H1 (cell line): ENCODE data around the gene KLHL34. TPM values are rescaled to one million over a fixed set of nuclear protein-coding genes. Genes with fewer than 3 reads are reported as not detected.
A peak's percentile ranks its signal among the peaks of the same experiment; 100 is the strongest.

Source experiments
- CTCF ChIA-PET: fragments of 300-600 bp; sonication (Branson Sonifier 250); formaldehyde crosslinking; loops from one replicate; lab custom pipeline; 2021; ENCODE audit not compliant: partially characterized antibody; lab: Charles Lee
- POLR2A ChIA-PET: fragments of 300-600 bp; sonication (Branson Sonifier 250); formaldehyde crosslinking; loops from one replicate; lab custom pipeline; 2021; ENCODE audit warnings: inconsistent platforms; ENCODE audit not compliant: partially characterized antibody; lab: Charles Lee
- DNase-seq, 2 experiments: peaks; one replicate each; pipeline versions ENCODE4 v3.0.0 to v3.0.0-alpha.2; 2010 to 2022; ENCODE audit warnings: low spot score in 2 of 2, low read depth in 1 of 2, mixed read lengths in 1 of 2
- FAIRE-seq: peaks from 2 replicates; lab custom pipeline; 2011; peaks lifted over from hg19 to GRCh38; lab: Jason Lieb, UNC
- H2AFZ ChIP-seq: 2 replicates; pipeline ENCODE4 v1.8.1; 2012; ENCODE audit warnings: low read length, inconsistent platforms
- H2AK5ac ChIP-seq: 2 replicates; pipeline ENCODE4 v1.6.1; 2013; ENCODE audit warnings: low read depth, low read length
- H2BK120ac ChIP-seq: replicated peaks from 2 replicates; pipeline ENCODE3; 2013; ENCODE audit warnings: low read depth, low read length, inconsistent platforms
- H2BK12ac ChIP-seq: 2 replicates; pipeline ENCODE4 v1.6.1; 2013; ENCODE audit warnings: low read depth, low read length
- H2BK15ac ChIP-seq: 2 replicates; pipeline ENCODE4 v1.6.1; 2013; ENCODE audit warnings: low read length
- H2BK20ac ChIP-seq: 2 replicates; pipeline ENCODE4 v1.6.1; 2013; ENCODE audit warnings: low read length
- H2BK5ac ChIP-seq: 2 replicates; pipeline ENCODE4 v1.6.1; 2013; ENCODE audit warnings: low read depth, low read length
- H3K14ac ChIP-seq: 2 replicates; pipeline ENCODE4 v1.6.1; 2013; ENCODE audit warnings: inconsistent platforms; ENCODE audit not compliant: insufficient read length
- H3K18ac ChIP-seq: 2 replicates; pipeline ENCODE4 v1.6.1; 2013; ENCODE audit warnings: low read length; ENCODE audit errors: extremely low read depth
- H3K23ac ChIP-seq: 2 replicates; pipeline ENCODE4 v1.6.1; 2013; ENCODE audit warnings: inconsistent platforms; ENCODE audit not compliant: insufficient read length
- H3K23me2 ChIP-seq: 2 replicates; pipeline ENCODE4 v1.6.1; 2013; ENCODE audit warnings: low read depth, low read length
- H3K27ac ChIP-seq: 2 replicates; pipeline ENCODE4 v1.6.1; 2011; ENCODE audit warnings: low read depth, low read length, inconsistent platforms
- H3K27me3 ChIP-seq, 4 experiments: replicated peaks in 1 of 4; 1 replicate in 1 of 4; 2 replicates in 3 of 4; pipeline versions ENCODE4 v1.6.1 to v1.8.1; 2011 to 2013; ENCODE audit warnings: low read length in 3 of 4, mild to moderate bottlenecking in 3 of 4, inconsistent platforms in 2 of 4, mixed read lengths in 2 of 4, moderate library complexity in 1 of 4; ENCODE audit not compliant: control insufficient read depth in 3 of 4, insufficient read depth in 3 of 4; ENCODE audit errors: extremely low read depth in 1 of 4
- H3K36me3 ChIP-seq, 4 experiments: 2 replicates each; pipeline versions ENCODE4 v1.6.1 to v1.8.1; 2011 to 2013; ENCODE audit warnings: mild to moderate bottlenecking in 4 of 4, low read length in 3 of 4, moderate library complexity in 2 of 4, control low read depth in 1 of 4, inconsistent platforms in 1 of 4; ENCODE audit not compliant: insufficient read depth in 4 of 4, control insufficient read depth in 2 of 4
- H3K4ac ChIP-seq: replicated peaks from 2 replicates; pipeline ENCODE3; 2013; ENCODE audit warnings: low read length, low read depth, mixed read lengths, inconsistent platforms; ENCODE audit not compliant: insufficient read length
- H3K4me1 ChIP-seq, 4 experiments: replicated peaks in 1 of 4; 1 replicate in 1 of 4; 2 replicates in 3 of 4; pipeline versions ENCODE4 v1.6.1 to v1.8.1; 2011 to 2013; ENCODE audit warnings: low read length in 3 of 4, inconsistent platforms in 2 of 4, mixed read lengths in 1 of 4; ENCODE audit not compliant: insufficient read depth in 4 of 4, control insufficient read depth in 3 of 4
- H3K4me2 ChIP-seq, 2 experiments: 2 replicates each; pipeline versions ENCODE4 v1.6.1 to v1.8.1; 2011 to 2013; ENCODE audit warnings: low read depth in 2 of 2, low read length in 2 of 2, control low read depth in 1 of 2, inconsistent platforms in 1 of 2, mild to moderate bottlenecking in 1 of 2; ENCODE audit not compliant: insufficient read depth in 1 of 2
- H3K4me3 ChIP-seq, 4 experiments: fragments of 200-600, 300-600 bp in 1 of 4; sonication (generic), shearing (Covaris generic), sonication (Bioruptor Twin) in 1 of 4; 2 replicates each; pipeline versions ENCODE4 v1.5.1 to v1.8.1; 2011 to 2016; ENCODE audit warnings: low read length in 4 of 4, low read depth in 3 of 4, control low read depth in 2 of 4, inconsistent platforms in 2 of 4, mild to moderate bottlenecking in 2 of 4, mixed read lengths in 1 of 4, moderate library complexity in 1 of 4; ENCODE audit not compliant: insufficient read depth in 2 of 4; ENCODE audit errors: extremely low read depth in 1 of 4
- H3K56ac ChIP-seq: replicated peaks from 2 replicates; pipeline ENCODE3; 2013; ENCODE audit warnings: low read depth, mild to moderate bottlenecking, mixed read lengths, low read length, inconsistent platforms; ENCODE audit not compliant: insufficient read length
- H3K79me1 ChIP-seq: 2 replicates; pipeline ENCODE4 v1.6.1; 2013; ENCODE audit warnings: low read depth, low read length, control low read depth
- H3K79me2 ChIP-seq, 2 experiments: 2 replicates each; pipeline versions ENCODE4 v1.6.1 to v1.8.1; 2012 to 2013; ENCODE audit warnings: low read length in 2 of 2, mild to moderate bottlenecking in 2 of 2, inconsistent platforms in 1 of 2; ENCODE audit not compliant: insufficient read depth in 2 of 2, control insufficient read depth in 1 of 2
- H3K9ac ChIP-seq, 4 experiments: replicated peaks in 1 of 4; 1 replicate in 1 of 4; 2 replicates in 3 of 4; pipeline versions ENCODE4 v1.6.1 to v1.8.1; 2011 to 2013; ENCODE audit warnings: low read depth in 3 of 4, low read length in 3 of 4, control low read depth in 2 of 4, mild to moderate bottlenecking in 2 of 4, moderate library complexity in 2 of 4, inconsistent platforms in 1 of 4; ENCODE audit errors: extremely low read depth in 1 of 4
- H3K9me3 ChIP-seq, 2 experiments: 2 replicates each; pipeline versions ENCODE4 v1.6.1 to v1.8.1; 2012 to 2013; ENCODE audit warnings: mild to moderate bottlenecking in 2 of 2, moderate library complexity in 2 of 2, control low read depth in 1 of 2, inconsistent platforms in 1 of 2, low read depth in 1 of 2, low read length in 1 of 2, mixed read lengths in 1 of 2; ENCODE audit not compliant: insufficient read depth in 2 of 2
- H4K20me1 ChIP-seq, 2 experiments: replicated peaks in 1 of 2; 2 replicates each; pipeline versions ENCODE3 to v1.8.1; 2011 to 2013; ENCODE audit warnings: inconsistent platforms in 2 of 2, low read length in 2 of 2, mild to moderate bottlenecking in 1 of 2; ENCODE audit not compliant: insufficient read depth in 2 of 2, control insufficient read depth in 1 of 2
- H4K5ac ChIP-seq: 2 replicates; pipeline ENCODE4 v1.6.1; 2013; ENCODE audit warnings: low read length, low read depth, mixed read lengths, inconsistent platforms; ENCODE audit not compliant: insufficient read length
- H4K8ac ChIP-seq: 2 replicates; pipeline ENCODE4 v1.8.0; 2013; ENCODE audit warnings: mild to moderate bottlenecking, moderate library complexity, low read length, inconsistent platforms; ENCODE audit not compliant: insufficient read depth; ENCODE audit errors: extremely low read depth
- H4K91ac ChIP-seq: replicated peaks from 2 replicates; pipeline ENCODE3; 2013; ENCODE audit warnings: low read length, mixed read lengths, inconsistent platforms; ENCODE audit not compliant: insufficient read length
- EP300 ChIP-seq, 2 experiments: IDR thresholded peaks; 1 replicate in 1 of 2; 2 replicates in 1 of 2; pipeline ENCODE4 v1.6.1; 2011 to 2012; ENCODE audit warnings: low read depth in 2 of 2, low read length in 2 of 2, mild to moderate bottlenecking in 2 of 2, borderline replicate concordance in 1 of 2, inconsistent platforms in 1 of 2, moderate library complexity in 1 of 2
- KDM4A ChIP-seq: IDR thresholded peaks from one replicate; pipeline ENCODE4 v1.7.1; 2012; ENCODE audit warnings: low read depth, mild to moderate bottlenecking, moderate library complexity, low read length, inconsistent platforms; ENCODE audit not compliant: severe bottlenecking
- MAFK ChIP-seq: IDR thresholded peaks from 2 replicates; pipeline ENCODE4 v1.6.1; 2012; ENCODE audit warnings: low read depth, mild to moderate bottlenecking, improper control_type of control experiment, low read length
- NRF1 ChIP-seq: IDR thresholded peaks from 2 replicates; pipeline ENCODE4 v1.6.1; 2011; ENCODE audit warnings: mild to moderate bottlenecking, low read depth, low read length, improper control_type of control experiment
- RFX5 ChIP-seq: IDR thresholded peaks from 2 replicates; pipeline ENCODE4 v1.6.1; 2011; ENCODE audit warnings: low read depth, low read length, improper control_type of control experiment, borderline replicate concordance
- SIX5 ChIP-seq: IDR thresholded peaks from 2 replicates; pipeline ENCODE4 v1.6.1; 2011; ENCODE audit warnings: mild to moderate bottlenecking, low read depth, low read length
- SP1 ChIP-seq: IDR thresholded peaks from 2 replicates; pipeline ENCODE4 v1.6.1; 2011; ENCODE audit warnings: low read depth, low read length
- SUZ12 ChIP-seq: fragments of 200-600 bp; sonication (generic); IDR thresholded peaks from 2 replicates; pipeline ENCODE4 v1.6.1; 2012; ENCODE audit warnings: mild to moderate bottlenecking, inconsistent platforms, low read length, moderate library complexity, mixed read lengths
- TAF7 ChIP-seq: optimal IDR thresholded peaks from 2 replicates; pipeline ENCODE3; 2011; ENCODE audit warnings: low read depth, mild to moderate bottlenecking, inconsistent platforms, low read length, moderate library complexity, borderline replicate concordance
- ZNF274 ChIP-seq: IDR thresholded peaks from 2 replicates; pipeline ENCODE4 v1.7.0; 2012; ENCODE audit warnings: low read length, borderline replicate concordance; ENCODE audit errors: extremely low read depth
- WGBS, 2 experiments: shearing (Covaris generic) in 1 of 2; methylation state at CpG; one replicate each; pipeline versions ENCODE4 v1.1.6 to v1.1.7; 2013 to 2015; ENCODE audit warnings: low lambda C conversion rate in 2 of 2, mixed read lengths in 2 of 2, inconsistent platforms in 1 of 2, low coverage in 1 of 2, missing lambda C conversion rate in 1 of 2; ENCODE audit not compliant: insufficient replicate concordance in 2 of 2, insufficient coverage in 1 of 2, insufficient read length in 1 of 2; ENCODE audit errors: extremely low coverage in 1 of 2, missing lambda C conversion rate in 1 of 2; 5-methylcytosine and 5-hydroxymethylcytosine counted together
- polyA plus RNA-seq, 7 experiments: library from polyadenylated mRNA; depleted of rRNA in 3 of 7; stranded (reverse) in 5 of 7; unstranded in 2 of 7; fragments of >200 nt in 5 of 7; fragments of 200-250 nt in 2 of 7; gene quantifications; 1 replicate in 5 of 7; 2 replicates in 1 of 7; 4 replicates in 1 of 7; pipeline versions ENCODE4 v1.2.1 to v1.2.3, GENCODE V29; 2011 to 2013; ENCODE audit warnings: missing spikeins in 2 of 7, mixed read lengths in 2 of 7
- total RNA-seq: library from RNA; stranded (reverse); fragmentation: NEBNext Ultra II Directional; extraction: Animal tissue kit (Norgen Biotek cat#: 25700); gene quantifications from 2 replicates; pipeline ENCODE4 v1.2.1, GENCODE V29; 2021

The KLHL34 gene
- total and polyA plus RNA-seq, 2 of the 8 experiments (the other 6 are each of a cell fraction or from before 2014, with no cell fraction given) = not detected

- H3K23ac ChIP-seq = no peak overlapping the region
- H2BK15ac ChIP-seq = no peak overlapping the region
- H4K8ac ChIP-seq = no peak overlapping the region
- H3K27me3 ChIP-seq = no peaks in the 10 kb centered on the region
- no peak overlapping the region for H3K9ac ChIP-seq
- H3K4me3 ChIP-seq = no peak overlapping the region
- no peak overlapping the region; the same call in 1 of the 2 replicates for H3K18ac ChIP-seq
- no peaks in the 10 kb centered on the region for H3K9me3 ChIP-seq
- CTCF ChIA-PET = no interaction called here
- H3K79me1 ChIP-seq = no peaks in the 10 kb centered on the region
- no peak overlapping the region for H2BK5ac ChIP-seq
- POLR2A ChIA-PET = no interaction called here
- no peaks in the 10 kb centered on the region for H3K23me2 ChIP-seq
- no peak for TF ChIP-seq MAFK
- no peak for TF ChIP-seq SIX5
- no peak for TF ChIP-seq SP1
- no peak for TF ChIP-seq EP300 (IDR thresholded peaks at IDR 0.05; ENCODE audit: borderline replicate concordance in 1 of 2, low read depth in 2 of 2, low read length in 2 of 2)
- TF ChIP-seq KDM4A = no peak
- no peak for TF ChIP-seq ZNF274
- no peak for TF ChIP-seq TAF7
- TF ChIP-seq RFX5 = no peak
- no peak for TF ChIP-seq SUZ12
- TF ChIP-seq NRF1 = no peak
- H3K4me1 ChIP-seq = 0 out of 7 replicates have a peak, but pooled peaks cover 0 to 2% (median 0%) of the 10 kb centered on the region in 4 experiments
- WGBS, 2 experiments = 67% methylated on average over 3 of the region's 3 CpGs; no CpG with 5 or more reads in 1 of the 2 experiments
- no peak overlapping the region for H2BK12ac ChIP-seq
- no peak overlapping the region for H2BK120ac ChIP-seq
- FAIRE-seq = peak; percentile 7
- H4K20me1 ChIP-seq = no peaks in the 10 kb centered on the region
- no peak overlapping the region for H2AK5ac ChIP-seq
- H2AFZ ChIP-seq = no peak overlapping the region
- no peak overlapping the region for H3K14ac ChIP-seq
- H3K27ac ChIP-seq = no peak overlapping the region
- no peak overlapping the region for H4K91ac ChIP-seq
- no peak overlapping the region for H3K4ac ChIP-seq
- no peak overlapping the region for H4K5ac ChIP-seq
- no peaks in the 10 kb centered on the region; a peak in 1 of 8 replicates for H3K36me3 ChIP-seq
- DNase-seq = no peak
- no peak overlapping the region for H2BK20ac ChIP-seq
- H3K79me2 ChIP-seq = no peaks in the 10 kb centered on the region
- no peak overlapping the region for H3K4me2 ChIP-seq
- no peak overlapping the region for H3K56ac ChIP-seq
Observed at GRCh38 chrX:21639775-21640174, 18.4 kb downstream of the KLHL34 start.
